DND-41 (cell line): ENCODE data around the gene TNNT2.

Experiments used
- ATAC-seq: fragments of 200-7000 bp; cut with Tn5 transposase; 3 replicates; pipeline ENCODE4 v1.9.1; 2021; ENCODE audit warnings: low read depth; ENCODE audit not compliant: insufficient read depth
- DNase-seq: peaks from one replicate; pipeline ENCODE4 v3.0.0-alpha.2; 2020
- H2AFZ ChIP-seq: 2 replicates; pipeline ENCODE4 v1.6.0; 2012; ENCODE audit warnings: low read depth, low read length
- H3K27ac ChIP-seq: 2 replicates; pipeline ENCODE4 v1.5.1; 2012; ENCODE audit warnings: low read length, inconsistent platforms
- H3K27me3 ChIP-seq: fragments of 200-600 bp; sonication (generic); 2 replicates; pipeline ENCODE4 v1.6.0; 2012; ENCODE audit warnings: low read length, mild to moderate bottlenecking, inconsistent platforms; ENCODE audit not compliant: insufficient read depth, poor library complexity
- H3K36me3 ChIP-seq: 2 replicates; pipeline ENCODE4 v1.5.1; 2012; ENCODE audit warnings: low read length, inconsistent platforms; ENCODE audit not compliant: insufficient read depth
- H3K4me1 ChIP-seq: 2 replicates; pipeline ENCODE4 v1.5.1; 2012; ENCODE audit warnings: mild to moderate bottlenecking, low read length; ENCODE audit not compliant: insufficient read depth
- H3K4me2 ChIP-seq: 2 replicates; pipeline ENCODE4 v1.6.0; 2012; ENCODE audit warnings: mild to moderate bottlenecking, moderate library complexity, low read length, inconsistent platforms; ENCODE audit not compliant: insufficient read depth
- H3K4me3 ChIP-seq, 2 experiments: fragments of 200-600 bp in 1 of 2; shearing (Covaris generic) in 1 of 2; 2 replicates each; pipeline ENCODE4 v1.5.1; 2012 to 2016; ENCODE audit warnings: inconsistent platforms in 2 of 2, low read length in 2 of 2, mild to moderate bottlenecking in 2 of 2, low read depth in 1 of 2, moderate library complexity in 1 of 2
- H3K79me2 ChIP-seq: 2 replicates; pipeline ENCODE4 v1.6.0; 2012; ENCODE audit warnings: low read length, inconsistent platforms; ENCODE audit not compliant: insufficient read depth
- H3K9ac ChIP-seq: 2 replicates; pipeline ENCODE4 v1.6.0; 2012; ENCODE audit warnings: low read depth, mild to moderate bottlenecking, inconsistent platforms, low read length, moderate library complexity
- H3K9me3 ChIP-seq: 2 replicates; pipeline ENCODE4 v1.5.1; 2012; ENCODE audit warnings: low read length, moderate library complexity, mild to moderate bottlenecking, inconsistent platforms; ENCODE audit not compliant: insufficient read depth, severe bottlenecking
- H4K20me1 ChIP-seq: 2 replicates; pipeline ENCODE4 v1.6.0; 2012; ENCODE audit warnings: low read length; ENCODE audit not compliant: insufficient read depth
- CTCF ChIP-seq: IDR thresholded peaks from 2 replicates; pipeline ENCODE4 v1.5.1; 2012; ENCODE audit warnings: borderline replicate concordance, low read length, moderate library complexity, mild to moderate bottlenecking; ENCODE audit not compliant: poor library complexity, severe bottlenecking; ENCODE audit errors: extremely low read depth
- EZH2 ChIP-seq: IDR thresholded peaks from 3 replicates; pipeline ENCODE4 v1.6.1; 2012; ENCODE audit warnings: borderline replicate concordance, low read depth, mild to moderate bottlenecking, moderate library complexity, low read length, inconsistent platforms; ENCODE audit not compliant: severe bottlenecking

The TNNT2 gene

GRCh38 chr1:201310986-201311355 is 66.5 kb downstream of the TNNT2 start:
- Histone ChIP-seq H3K36me3 (no peaks in the 10 kb centered on the region), H3K9ac (peak overlapping the region; percentile 4; the same call in 1 of the 2 replicates), H3K4me2 (peak overlapping the region; percentile 40), H3K79me2 (no peaks in the 10 kb centered on the region), H3K27ac (peak overlapping the region; percentile 76), H3K4me1 (peaks cover 46% of the 10 kb centered on the region), H3K27me3 (no peaks in the 10 kb centered on the region), H3K4me3 (no peak overlapping the region; a peak in 1 of 4 replicates), H4K20me1 (no peaks in the 10 kb centered on the region), H3K9me3 (no peaks in the 10 kb centered on the region), H2AFZ (no peak overlapping the region)
- ATAC-seq (peak; percentile 16; the same call in 2 of the 3 replicates), DNase-seq (no peak)
- TF ChIP-seq CTCF = no peak
- no peak for TF ChIP-seq EZH2

- no peaks in the 10 kb centered on the region for H3K9me3 ChIP-seq
- H3K4me2 ChIP-seq = peak overlapping the region; percentile 40
- peak overlapping the region; percentile 4; the same call in 1 of the 2 replicates for H3K9ac ChIP-seq
- peaks cover 46% of the 10 kb centered on the region for H3K4me1 ChIP-seq
- TF ChIP-seq CTCF = no peak
- TF ChIP-seq EZH2 = no peak
- no peaks in the 10 kb centered on the region for H3K79me2 ChIP-seq
- no peaks in the 10 kb centered on the region for H3K27me3 ChIP-seq
- H3K36me3 ChIP-seq = no peaks in the 10 kb centered on the region
- no peak for ATAC-seq
- peak overlapping the region in 1 of 2 experiments; percentile 0; a peak in 1 of 4 replicates for H3K4me3 ChIP-seq
- H4K20me1 ChIP-seq = no peaks in the 10 kb centered on the region
- no peak overlapping the region for H2AFZ ChIP-seq
- peak; percentile 26 for DNase-seq
- peak overlapping the region; percentile 76 for H3K27ac ChIP-seq
Measured at GRCh38 chr1:201310251-201310985, 67.1 kb downstream of the TNNT2 start.

- H3K27me3 ChIP-seq = no peaks in the 10 kb centered on the region
Measured at GRCh38 chr1:201309416-201309815, 68.1 kb downstream of the TNNT2 start.

More at GRCh38 chr1:201309416-201309815, 68.1 kb downstream of the TNNT2 start:
- Histone ChIP-seq H3K79me2 (no peaks in the 10 kb centered on the region), H2AFZ (no peak overlapping the region), H3K27ac (peak overlapping the region; percentile 21; the same call in 1 of the 2 replicates), H3K9me3 (no peaks in the 10 kb centered on the region), H3K4me1 (peaks cover 46% of the 10 kb centered on the region), H3K4me2 (no peak overlapping the region), H4K20me1 (no peaks in the 10 kb centered on the region), H3K4me3 (no peak overlapping the region), H3K9ac (no peak overlapping the region), H3K36me3 (no peaks in the 10 kb centered on the region)
- TF ChIP-seq EZH2 (no peak), CTCF (peak; percentile 51)
- ATAC-seq (peak; percentile 44), DNase-seq (peak; percentile 75)
